ENCODE results near the gene PRR15L. TPM values are rescaled to one million over a fixed set of nuclear protein-coding genes. Genes with fewer than 3 reads are reported as not detected.

PRR15L gene
- total and polyA plus RNA-seq, 11 donors: 0.04 to 2.7 TPM; not detected in 9

DNA sequence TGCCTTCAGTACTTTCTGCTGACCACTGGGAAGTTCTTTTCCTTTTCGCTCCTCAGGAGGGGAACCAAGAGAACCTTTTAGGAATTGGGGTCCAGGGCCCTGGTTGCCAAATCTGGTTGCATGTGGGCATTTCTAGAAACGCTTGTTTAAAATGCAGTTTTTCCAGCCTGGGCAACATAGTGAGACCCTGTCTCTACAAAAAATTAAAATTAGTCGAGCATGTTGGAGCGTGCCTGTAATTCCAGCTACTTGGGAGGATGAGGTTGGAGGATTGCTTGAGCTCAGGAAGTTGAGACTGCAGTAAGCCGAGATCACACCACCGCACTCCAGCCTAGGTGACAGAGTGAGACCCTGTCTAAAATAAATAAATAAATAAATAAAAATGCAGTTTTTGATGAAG, 15.1 kb downstream of the PRR15L start:
- no peaks in the 10 kb centered on the region for H3K27me3 ChIP-seq
- H3K4me3 ChIP-seq: peak overlapping the region in 9 of 12 donors; percentile 64 to 98 (median 85)
- H3K9me3 ChIP-seq: no peaks in the 10 kb centered on the region
- peaks cover 0 to 51% (median 17%) of the 10 kb centered on the region in 12 donors for H3K4me1 ChIP-seq
- ATAC-seq: no peak
- no peak for DNase-seq
- peaks cover 0 to 25% (median 14%) of the 10 kb centered on the region in 9 donors for H3K36me3 ChIP-seq
- TF ChIP-seq CTCF (IDR thresholded peaks at IDR 0.05) (no peak), POLR2A (IDR thresholded peaks at IDR 0.05) (no peak)
- 75 to 79% (median 79%) methylated on average over 6 of the region's 6 CpGs for WGBS, 4 donors
- peak overlapping the region in 4 of 12 donors; percentile 71 to 92 (median 78) for H3K27ac ChIP-seq
- intact Hi-C loops (cut with DNase I): loop anchor here in 7 of 10 donors (5.0 to 10.0 kb wide), 5 partner anchors 35 to 98 kb away; partner anchors contain the start of genes SCRN2 (in 2 of the 7) and SP2 (in 1 of the 7)

DNA sequence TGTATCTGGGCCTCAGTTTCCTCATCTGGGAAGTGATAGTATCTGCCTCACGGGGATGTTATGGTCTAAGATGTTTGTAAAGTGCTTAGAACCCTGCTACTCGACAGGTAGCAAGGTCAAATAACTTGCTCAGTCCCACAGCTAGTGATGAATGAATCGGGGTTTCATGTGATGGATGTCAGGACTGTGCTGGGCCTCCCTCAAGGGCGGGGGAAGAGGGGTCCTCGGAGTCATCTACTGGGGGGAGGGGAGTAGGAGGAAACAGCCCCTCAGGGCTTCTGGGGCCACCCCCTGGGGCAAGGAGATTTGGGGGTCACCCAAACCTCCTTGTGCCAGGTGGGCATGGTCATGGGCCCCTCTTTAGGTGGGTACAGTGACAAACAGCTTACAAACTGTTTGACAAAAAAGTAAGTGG, 15.6 kb downstream of the PRR15L start:
- peaks cover 0 to 25% (median 14%) of the 10 kb centered on the region in 9 donors for H3K36me3 ChIP-seq
- H3K27ac ChIP-seq: peak overlapping the region in 11 of 12 donors; percentile 65 to 92 (median 82)
- H3K4me1 ChIP-seq: peaks cover 0 to 51% (median 17%) of the 10 kb centered on the region in 12 donors
- 17 to 25% (median 18%) methylated on average over 5 of the region's 5 CpGs for WGBS, 4 donors
- no peak for TF ChIP-seq CTCF (IDR thresholded peaks at IDR 0.05)
- TF ChIP-seq POLR2A (IDR thresholded peaks at IDR 0.05): no peak
- no peak for ATAC-seq
- peak in 1 of 5 donors; percentile 11 for DNase-seq
- intact Hi-C loops (cut with DNase I): loop anchor here in 7 of 10 donors (5.0 to 10.0 kb wide), 5 partner anchors 35 to 97 kb away; partner anchors contain the start of genes SCRN2 (in 2 of the 7) and SP2 (in 1 of the 7)
- no peaks in the 10 kb centered on the region for H3K9me3 ChIP-seq
- H3K4me3 ChIP-seq: peak overlapping the region; percentile 64 to 98 (median 84)
- no peaks in the 10 kb centered on the region for H3K27me3 ChIP-seq

GRCh38 chr17:47941246-47942095, 16.2 kb downstream of the PRR15L start, which contains the start of gene PNPO:
Gene PNPO, plus strand, starts transcription at chr17:47941571. Its CDS starts 105 bp downstream, at chr17:47941676.
- Histone ChIP-seq H3K27ac (peak within 1 kb of the TSS in 11 of 12 donors; percentile 65 to 92 (median 82)), H3K9me3 (no peaks in the 10 kb centered on the region), H3K4me1 (peaks cover 0 to 46% (median 17%) of the 10 kb centered on the region in 12 donors), H3K36me3 (peaks cover 0 to 23% (median 14%) of the 10 kb centered on the region in 9 donors), H3K4me3 (peak within 1 kb of the TSS; percentile 64 to 98 (median 84)), H3K27me3 (no peaks in the 10 kb centered on the region)
- ATAC-seq: peak; percentile 98 to 99 (median 98)
- WGBS, 4 donors: 1 to 3% (median 3%) methylated on average over 42 to 50 of the region's 50 CpGs
- intact Hi-C loops (cut with DNase I): loop anchor here (1.0 to 10.0 kb wide), 8 partner anchors 34 to 97 kb away; partner anchors contain the start of genes SP2 (in 4 of the 10) and SCRN2 (in 2 of the 10)
- TF ChIP-seq POLR2A (IDR thresholded peaks at IDR 0.05): peak in 1 of 2 donors; percentile 68
- peak in 2 of 12 donors; percentile 5 to 11 for TF ChIP-seq CTCF (IDR thresholded peaks at IDR 0.05)
- peak; percentile 92 to 96 (median 95) for DNase-seq

- ATAC-seq (no peak), DNase-seq (no peak)
- no peaks in the 10 kb centered on the region for H3K27me3 ChIP-seq
- H3K27ac ChIP-seq: no peak overlapping the region
- no peaks in the 10 kb centered on the region for H3K36me3 ChIP-seq
- WGBS, 4 donors: 90 to 97% (median 92%) methylated on average over 5 of the region's 5 CpGs
- H3K4me3 ChIP-seq: no peak overlapping the region
- TF ChIP-seq POLR2A (IDR thresholded peaks at IDR 0.05): no peak
- TF ChIP-seq CTCF (IDR thresholded peaks at IDR 0.05): no peak
- H3K4me1 ChIP-seq: peaks cover 0 to 20% (median 14%) of the 10 kb centered on the region in 12 donors
- no peaks in the 10 kb centered on the region for H3K9me3 ChIP-seq
- intact Hi-C loops (cut with DNase I): no loop called here
Measured at GRCh38 chr17:47937941-47938340, 19.7 kb downstream of the PRR15L start.

Measured in heart left ventricle (tissue), 16 donors.